ENCODE measurements around the gene NFATC2. TPM values are rescaled to one million over a fixed set of nuclear protein-coding genes. Genes with fewer than 3 reads are reported as not detected.

NFATC2 gene
- total RNA-seq, 1 donor from 2014 or later: not detected

DNA sequence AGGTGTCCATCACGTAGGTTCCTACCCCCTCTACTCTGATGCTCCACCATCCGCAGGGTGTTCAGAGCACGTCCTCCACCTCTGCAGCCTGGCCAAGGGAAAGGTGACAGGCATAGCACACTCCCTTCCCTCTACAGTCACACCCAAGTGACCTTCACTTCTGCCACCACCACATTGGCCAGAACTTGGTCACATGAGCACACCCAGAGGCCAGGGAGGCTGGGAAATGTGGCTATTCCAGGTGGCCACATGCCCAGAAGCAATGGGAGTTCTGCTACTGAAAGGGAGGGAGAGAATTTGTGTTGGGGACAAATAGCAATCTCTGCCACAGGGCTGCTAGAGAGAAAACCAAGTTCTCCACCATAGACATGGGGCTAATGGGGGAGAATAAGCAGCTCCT lies 180.3 kb downstream of the NFATC2 start:
- Histone ChIP-seq H3K27me3 (ENCODE audit: control insufficient read depth, insufficient read depth, low read length) (no peaks in the 10 kb centered on the region), H3K4me3 (ENCODE audit: low read depth, low read length) (no peak overlapping the region), H3K36me3 (ENCODE audit: control insufficient read depth, insufficient read depth, low read length) (no peaks in the 10 kb centered on the region)
- no peak for DNase-seq (ENCODE audit: low read depth)
- no peak for FAIRE-seq
- TF ChIP-seq, protein P1, sequence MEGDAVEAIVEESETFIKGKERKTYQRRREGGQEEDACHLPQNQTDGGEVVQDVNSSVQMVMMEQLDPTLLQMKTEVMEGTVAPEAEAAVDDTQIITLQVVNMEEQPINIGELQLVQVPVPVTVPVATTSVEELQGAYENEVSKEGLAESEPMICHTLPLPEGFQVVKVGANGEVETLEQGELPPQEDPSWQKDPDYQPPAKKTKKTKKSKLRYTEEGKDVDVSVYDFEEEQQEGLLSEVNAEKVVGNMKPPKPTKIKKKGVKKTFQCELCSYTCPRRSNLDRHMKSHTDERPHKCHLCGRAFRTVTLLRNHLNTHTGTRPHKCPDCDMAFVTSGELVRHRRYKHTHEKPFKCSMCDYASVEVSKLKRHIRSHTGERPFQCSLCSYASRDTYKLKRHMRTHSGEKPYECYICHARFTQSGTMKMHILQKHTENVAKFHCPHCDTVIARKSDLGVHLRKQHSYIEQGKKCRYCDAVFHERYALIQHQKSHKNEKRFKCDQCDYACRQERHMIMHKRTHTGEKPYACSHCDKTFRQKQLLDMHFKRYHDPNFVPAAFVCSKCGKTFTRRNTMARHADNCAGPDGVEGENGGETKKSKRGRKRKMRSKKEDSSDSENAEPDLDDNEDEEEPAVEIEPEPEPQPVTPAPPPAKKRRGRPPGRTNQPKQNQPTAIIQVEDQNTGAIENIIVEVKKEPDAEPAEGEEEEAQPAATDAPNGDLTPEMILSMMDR (IDR thresholded peaks at IDR 0.05; ENCODE audit: insufficient read depth, low read length, severe bottlenecking): no peak

- no peak for FAIRE-seq
- H3K27me3 ChIP-seq (ENCODE audit: control insufficient read depth, insufficient read depth, low read length): no peaks in the 10 kb centered on the region
- DNase-seq (ENCODE audit: low read depth): no peak
- no peak overlapping the region for H3K4me3 ChIP-seq (ENCODE audit: low read depth, low read length)
- H3K36me3 ChIP-seq (ENCODE audit: control insufficient read depth, insufficient read depth, low read length): no peaks in the 10 kb centered on the region
- TF ChIP-seq, protein P1 (IDR thresholded peaks at IDR 0.05; ENCODE audit: insufficient read depth, low read length, severe bottlenecking): no peak
Measured at GRCh38 chr20:51361258-51361657, 181.3 kb downstream of the NFATC2 start.

- TF ChIP-seq, protein P1 (IDR thresholded peaks at IDR 0.05; ENCODE audit: insufficient read depth, low read length, severe bottlenecking): no peak
- DNase-seq (ENCODE audit: low read depth) (peak; percentile 98), FAIRE-seq (no peak)
Measured at GRCh38 chr20:51360451-51361201, 181.9 kb downstream of the NFATC2 start.

DNA sequence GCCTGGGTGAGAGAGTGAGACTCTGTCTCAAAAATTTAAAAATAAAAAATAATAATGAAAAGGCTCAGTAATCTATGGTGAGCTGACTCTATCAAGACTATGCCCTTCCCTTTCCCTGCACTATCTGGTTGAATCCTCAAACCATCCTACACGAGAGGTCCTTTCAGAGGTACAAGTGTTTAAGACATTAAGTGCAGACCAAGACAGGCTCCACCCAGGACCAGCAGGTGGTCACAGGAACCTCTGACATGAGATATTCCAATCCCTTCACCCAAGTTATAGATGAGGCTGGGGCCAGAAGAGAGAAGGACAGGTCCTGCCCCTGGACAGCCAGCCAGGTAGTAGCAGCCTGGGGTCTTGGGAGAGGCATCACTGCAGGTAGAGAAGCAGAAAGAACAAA lies 182.6 kb downstream of the NFATC2 start:
- H3K36me3 ChIP-seq (ENCODE audit: control insufficient read depth, insufficient read depth, low read length): no peaks in the 10 kb centered on the region
- TF ChIP-seq, protein P1 (IDR thresholded peaks at IDR 0.05; ENCODE audit: insufficient read depth, low read length, severe bottlenecking): no peak
- H3K4me3 ChIP-seq (ENCODE audit: low read depth, low read length): no peak overlapping the region
- DNase-seq (ENCODE audit: low read depth): no peak
- H3K27me3 ChIP-seq (ENCODE audit: control insufficient read depth, insufficient read depth, low read length): no peaks in the 10 kb centered on the region
- FAIRE-seq: no peak

More at GRCh38 chr20:51360451-51361201, 181.9 kb downstream of the NFATC2 start:
- Histone ChIP-seq H3K36me3 (ENCODE audit: control insufficient read depth, insufficient read depth, low read length) (no peaks in the 10 kb centered on the region), H3K27me3 (ENCODE audit: control insufficient read depth, insufficient read depth, low read length) (no peaks in the 10 kb centered on the region), H3K4me3 (ENCODE audit: low read depth, low read length) (no peak overlapping the region)

DNA sequence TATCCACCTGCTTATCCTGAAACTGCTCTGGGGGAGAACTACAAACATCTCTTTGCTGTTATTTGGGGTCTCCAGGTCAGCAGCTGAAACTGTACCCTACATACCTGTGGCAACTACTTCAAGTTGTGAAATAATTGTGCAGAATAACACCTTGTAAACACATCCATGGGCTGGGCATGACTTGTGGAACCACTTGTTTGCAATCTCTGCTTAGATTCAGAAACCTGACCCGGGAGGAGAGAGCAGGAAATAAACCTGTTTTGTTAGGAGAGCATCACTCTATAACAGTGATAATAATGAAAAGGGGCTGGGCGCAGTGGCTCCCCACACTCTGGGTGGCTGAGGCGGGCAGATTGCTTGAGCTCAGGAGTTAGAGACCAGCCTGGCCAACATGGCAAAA lies 183.1 kb downstream of the NFATC2 start:
- TF ChIP-seq, protein P1 (IDR thresholded peaks at IDR 0.05; ENCODE audit: insufficient read depth, low read length, severe bottlenecking): no peak
- Histone ChIP-seq H3K36me3 (ENCODE audit: control insufficient read depth, insufficient read depth, low read length) (no peaks in the 10 kb centered on the region), H3K27me3 (ENCODE audit: control insufficient read depth, insufficient read depth, low read length) (no peaks in the 10 kb centered on the region), H3K4me3 (ENCODE audit: low read depth, low read length) (no peak overlapping the region)
- FAIRE-seq (no peak), DNase-seq (ENCODE audit: low read depth) (peak; percentile 42)

Data from bronchial epithelial cell (primary cell).